ENCODE measurements around the gene AGPAT3. TPM values are rescaled to one million over a fixed set of nuclear protein-coding genes. Genes with fewer than 3 reads are reported as not detected.

The AGPAT3 gene
- total RNA-seq, 5 donors from 2014 or later (not counting 1 experiment from before 2014, with no cell fraction given): 48.4 to 77.2 (median 65.1) TPM

DNA sequence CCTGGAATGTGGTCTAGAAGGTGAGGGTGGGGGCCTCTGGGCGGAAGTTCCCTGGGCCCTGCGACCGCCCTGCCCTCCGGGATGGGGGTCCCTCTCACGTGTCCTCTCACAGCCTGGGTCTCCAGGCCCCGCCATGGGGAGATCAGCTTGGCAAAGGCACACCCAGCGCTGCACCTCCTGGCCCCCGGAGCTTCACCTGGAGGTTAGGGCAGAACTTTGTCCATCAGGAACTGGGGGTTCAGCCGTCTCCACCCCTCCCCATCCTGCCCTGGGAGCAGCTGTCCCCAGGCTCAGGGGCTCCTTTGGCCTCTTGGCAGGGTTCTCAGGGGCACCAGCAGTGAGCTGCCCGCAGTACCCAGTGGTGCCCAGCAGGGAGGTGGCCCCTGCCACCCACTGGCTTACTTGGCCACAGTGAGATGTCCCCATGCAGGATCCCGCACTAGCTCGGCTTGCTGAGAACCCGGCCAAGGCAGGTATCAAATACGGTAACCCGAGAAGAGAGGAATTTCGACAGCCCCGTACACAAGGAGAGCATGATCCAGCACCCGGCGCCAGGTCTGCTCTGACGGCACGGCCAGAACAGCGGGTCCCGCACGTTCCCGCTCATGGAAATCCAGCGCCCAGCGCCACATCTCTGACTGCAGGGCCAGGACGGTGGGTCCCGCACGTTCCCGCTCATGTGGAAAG lies 38.9 kb upstream of the AGPAT3 start:
- 80% methylated on average over 31 of the region's 31 CpGs for WGBS (ENCODE audit: insufficient coverage)

DNA sequence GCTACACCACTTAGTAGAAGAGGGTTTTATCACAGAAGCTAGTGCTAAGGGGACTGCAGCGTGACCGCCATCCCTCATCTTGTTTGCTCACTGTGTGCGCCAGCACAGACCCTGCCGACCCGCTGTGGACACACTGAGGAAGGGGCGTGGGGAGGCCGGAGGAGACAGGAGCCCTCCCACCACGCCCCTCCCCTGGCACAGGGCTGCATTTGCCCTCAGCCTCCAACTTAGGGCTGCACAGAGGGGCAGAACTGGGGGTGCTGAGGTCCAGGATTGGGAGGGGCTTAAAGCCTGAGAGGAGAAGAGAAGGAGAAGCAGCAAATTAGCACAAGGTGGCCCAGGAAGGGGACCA lies 38.4 kb upstream of the AGPAT3 start:
- H3K4me3 Mint-ChIP-seq: no peak overlapping the region
- peaks cover 4 to 18% of the 10 kb centered on the region in 2 donors for H3K27me3 Mint-ChIP-seq
- H3K4me1 Mint-ChIP-seq: no peaks in the 10 kb centered on the region
- ATAC-seq (replicated peaks in 1 of 4): no peak
- Histone ChIP-seq H3K27me3 (replicated peaks in 1 of 2; ENCODE audit: control insufficient read depth in 2 of 2, extremely low read depth in 1 of 2, insufficient read depth in 2 of 2, low read length in 1 of 2) (peaks cover 0 to 37% of the 10 kb centered on the region in 2 experiments), H3K4me3 (ENCODE audit: control insufficient read depth in 1 of 2, extremely low read depth in 1 of 2, low read length in 1 of 2) (no peak overlapping the region), H3K9me3 (no peaks in the 10 kb centered on the region), H3K4me1 (ENCODE audit: control insufficient read depth in 1 of 2, extremely low read depth in 1 of 2, insufficient read depth in 2 of 2, low read length in 2 of 2) (no peaks in the 10 kb centered on the region), H3K36me3 (ENCODE audit: control insufficient read depth in 2 of 2, extremely low read depth in 1 of 2, insufficient read depth in 1 of 2, low read length in 1 of 2) (no peaks in the 10 kb centered on the region), H3K27ac (ENCODE audit: low read length) (no peak overlapping the region)
- CTCF ChIA-PET: no interaction called here
- POLR2A ChIA-PET: no interaction called here
- H3K27ac Mint-ChIP-seq: no peak overlapping the region
- WGBS (ENCODE audit: insufficient coverage): 100% methylated on average over 1 of the region's 8 CpGs
- no peaks in the 10 kb centered on the region for H3K36me3 Mint-ChIP-seq
- DNase-seq: no peak
- H3K9me3 Mint-ChIP-seq: no peaks in the 10 kb centered on the region

More for the DNA sequence above, 38.9 kb upstream of the AGPAT3 start:
- H3K27ac Mint-ChIP-seq: no peak overlapping the region
- no peaks in the 10 kb centered on the region for H3K9me3 ChIP-seq
- H3K4me1 Mint-ChIP-seq: no peaks in the 10 kb centered on the region
- no peaks in the 10 kb centered on the region for H3K4me1 ChIP-seq (ENCODE audit: control insufficient read depth in 1 of 2, extremely low read depth in 1 of 2, insufficient read depth in 2 of 2, low read length in 2 of 2)
- ATAC-seq (replicated peaks in 1 of 4) (no peak), DNase-seq (no peak)
- ChIA-PET CTCF (no interaction called here), POLR2A (no interaction called here)
- no peaks in the 10 kb centered on the region for H3K9me3 Mint-ChIP-seq
- H3K4me3 ChIP-seq (ENCODE audit: control insufficient read depth in 1 of 2, extremely low read depth in 1 of 2, low read length in 1 of 2): no peak overlapping the region
- no peaks in the 10 kb centered on the region for H3K36me3 ChIP-seq (ENCODE audit: control insufficient read depth in 2 of 2, extremely low read depth in 1 of 2, insufficient read depth in 1 of 2, low read length in 1 of 2)
- H3K4me3 Mint-ChIP-seq: no peak overlapping the region
- H3K36me3 Mint-ChIP-seq: no peaks in the 10 kb centered on the region
- no peak overlapping the region for H3K27ac ChIP-seq (ENCODE audit: low read length)
- H3K27me3 Mint-ChIP-seq: peaks cover 4 to 18% of the 10 kb centered on the region in 2 donors
- H3K27me3 ChIP-seq (replicated peaks in 1 of 2; ENCODE audit: control insufficient read depth in 2 of 2, extremely low read depth in 1 of 2, insufficient read depth in 2 of 2, low read length in 1 of 2): peaks cover 0 to 33% of the 10 kb centered on the region in 2 experiments

DNA sequence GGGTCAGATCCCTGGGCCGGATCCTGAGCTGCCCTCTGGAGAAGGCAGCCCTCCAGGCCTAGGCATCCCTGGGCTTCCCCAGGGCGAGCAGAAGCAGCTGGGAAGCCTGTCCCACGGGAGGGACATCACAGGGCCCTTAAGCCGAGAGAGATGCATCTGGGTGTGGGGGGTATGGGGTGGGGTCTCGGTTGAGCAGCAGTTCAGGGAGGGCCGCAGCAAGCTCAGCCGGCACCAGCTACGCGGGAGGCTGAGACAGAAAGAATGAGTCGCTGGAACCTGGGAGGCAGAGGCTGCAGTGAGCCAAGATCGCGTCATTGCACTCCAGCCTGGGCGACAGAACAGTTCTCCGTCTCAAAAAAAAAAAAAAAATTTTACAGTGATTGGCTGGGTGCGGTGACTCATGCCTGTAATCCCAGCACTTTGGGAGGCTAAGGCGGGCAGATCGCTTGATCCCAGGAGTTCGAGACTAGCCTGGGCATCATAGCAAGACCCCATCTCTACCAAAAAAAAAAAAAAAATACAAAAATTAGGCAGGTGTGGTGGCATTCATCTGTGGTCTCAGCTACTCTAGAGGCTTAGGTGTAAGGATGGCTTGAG lies 37.9 kb upstream of the AGPAT3 start:
- POLR2A ChIA-PET: no interaction called here
- Mint-ChIP-seq H3K27ac (no peak overlapping the region), H3K9me3 (no peaks in the 10 kb centered on the region), H3K4me3 (no peak overlapping the region), H3K4me1 (no peaks in the 10 kb centered on the region), H3K36me3 (no peaks in the 10 kb centered on the region), H3K27me3 (peaks cover 4 to 18% of the 10 kb centered on the region in 2 donors)
- Histone ChIP-seq H3K4me3 (ENCODE audit: control insufficient read depth in 1 of 2, extremely low read depth in 1 of 2, low read length in 1 of 2) (no peak overlapping the region), H3K27me3 (replicated peaks in 1 of 2; ENCODE audit: control insufficient read depth in 2 of 2, extremely low read depth in 1 of 2, insufficient read depth in 2 of 2, low read length in 1 of 2) (peaks cover 0 to 38% of the 10 kb centered on the region in 2 experiments), H3K27ac (ENCODE audit: low read length) (no peak overlapping the region), H3K36me3 (ENCODE audit: control insufficient read depth in 2 of 2, extremely low read depth in 1 of 2, insufficient read depth in 1 of 2, low read length in 1 of 2) (no peaks in the 10 kb centered on the region), H3K4me1 (ENCODE audit: control insufficient read depth in 1 of 2, extremely low read depth in 1 of 2, insufficient read depth in 2 of 2, low read length in 2 of 2) (no peaks in the 10 kb centered on the region), H3K9me3 (no peaks in the 10 kb centered on the region)
- DNase-seq (no peak), ATAC-seq (replicated peaks in 1 of 4) (no peak)
- CTCF ChIA-PET: no interaction called here
- WGBS (ENCODE audit: insufficient coverage): 85% methylated on average over 15 of the region's 18 CpGs

DNA sequence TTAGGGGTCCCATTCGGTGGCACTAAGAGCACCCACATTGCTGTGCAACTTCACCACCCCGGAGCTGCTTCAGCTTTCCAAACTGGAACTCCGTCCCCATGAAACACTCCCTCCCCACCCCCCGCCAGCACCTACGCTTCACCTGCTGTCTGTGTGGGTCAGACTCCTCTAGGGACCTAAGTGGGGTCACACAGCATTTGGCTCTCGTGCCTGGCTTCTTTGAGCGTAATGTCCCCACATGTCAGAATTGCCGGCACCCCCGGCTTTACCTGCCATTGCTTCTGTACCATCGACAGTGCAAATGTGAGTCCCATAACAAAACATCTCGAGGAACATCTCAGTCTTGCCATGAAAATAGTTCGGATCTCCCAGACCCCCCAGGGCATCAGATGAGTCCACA lies 35.9 kb upstream of the AGPAT3 start:
- no peak overlapping the region for H3K4me3 ChIP-seq (ENCODE audit: control insufficient read depth in 1 of 2, extremely low read depth in 1 of 2, low read length in 1 of 2)
- Mint-ChIP-seq H3K4me3 (no peak overlapping the region), H3K36me3 (no peaks in the 10 kb centered on the region), H3K27ac (no peak overlapping the region), H3K9me3 (no peaks in the 10 kb centered on the region), H3K27me3 (peaks cover 13 to 36% of the 10 kb centered on the region in 2 donors), H3K4me1 (no peaks in the 10 kb centered on the region)
- H3K36me3 ChIP-seq (ENCODE audit: control insufficient read depth in 2 of 2, extremely low read depth in 1 of 2, insufficient read depth in 1 of 2, low read length in 1 of 2): no peaks in the 10 kb centered on the region
- no peak for DNase-seq
- ChIA-PET POLR2A (no interaction called here), CTCF (no interaction called here)
- WGBS (ENCODE audit: insufficient coverage): 79% methylated on average over 12 of the region's 12 CpGs
- peaks cover 0 to 53% of the 10 kb centered on the region in 2 experiments for H3K27me3 ChIP-seq (replicated peaks in 1 of 2; ENCODE audit: control insufficient read depth in 2 of 2, extremely low read depth in 1 of 2, insufficient read depth in 2 of 2, low read length in 1 of 2)
- H3K9me3 ChIP-seq: no peaks in the 10 kb centered on the region
- no peaks in the 10 kb centered on the region for H3K4me1 ChIP-seq (ENCODE audit: control insufficient read depth in 1 of 2, extremely low read depth in 1 of 2, insufficient read depth in 2 of 2, low read length in 2 of 2)
- no peak overlapping the region for H3K27ac ChIP-seq (ENCODE audit: low read length)
- no peak for ATAC-seq (replicated peaks in 1 of 4)

DNA sequence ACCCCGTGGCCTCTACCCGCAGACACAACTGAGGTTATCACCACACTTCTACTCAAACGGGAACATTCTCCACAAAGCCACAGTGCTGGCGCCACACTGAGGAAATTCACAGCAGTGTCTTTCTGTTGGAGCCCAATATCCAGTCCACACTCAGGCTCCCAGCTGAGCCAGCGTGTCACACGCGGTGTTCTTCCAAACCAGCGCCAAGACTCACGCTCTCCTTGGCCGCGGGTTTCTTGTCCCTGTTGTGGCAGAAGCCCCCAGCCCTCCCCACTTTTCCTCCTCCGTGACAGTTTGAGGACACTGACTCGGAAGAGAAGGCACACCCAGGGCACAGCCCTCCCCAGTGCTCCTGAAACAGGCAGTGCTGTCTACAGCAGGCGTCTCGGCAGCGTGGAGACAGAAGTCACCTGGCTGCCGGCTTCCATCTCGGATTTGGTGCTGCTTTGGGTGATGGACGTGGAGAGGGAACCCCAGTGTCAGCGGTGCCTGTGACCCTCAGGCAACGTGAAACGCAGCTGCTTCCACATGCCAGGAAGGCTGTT lies 35.4 kb upstream of the AGPAT3 start:
- CTCF ChIA-PET: no interaction called here
- Mint-ChIP-seq H3K27ac (no peak overlapping the region), H3K4me3 (no peak overlapping the region), H3K4me1 (peaks cover 0 to 1% (median under 1%) of the 10 kb centered on the region in 3 donors), H3K9me3 (no peaks in the 10 kb centered on the region), H3K36me3 (no peaks in the 10 kb centered on the region), H3K27me3 (peaks cover 13 to 38% of the 10 kb centered on the region in 2 donors)
- Histone ChIP-seq H3K27ac (ENCODE audit: low read length) (no peak overlapping the region), H3K9me3 (no peaks in the 10 kb centered on the region), H3K36me3 (ENCODE audit: control insufficient read depth in 2 of 2, extremely low read depth in 1 of 2, insufficient read depth in 1 of 2, low read length in 1 of 2) (no peaks in the 10 kb centered on the region), H3K4me3 (ENCODE audit: control insufficient read depth in 1 of 2, extremely low read depth in 1 of 2, low read length in 1 of 2) (no peak overlapping the region), H3K27me3 (replicated peaks in 1 of 2; ENCODE audit: control insufficient read depth in 2 of 2, extremely low read depth in 1 of 2, insufficient read depth in 2 of 2, low read length in 1 of 2) (peaks cover 0 to 58% of the 10 kb centered on the region in 2 experiments), H3K4me1 (ENCODE audit: control insufficient read depth in 1 of 2, extremely low read depth in 1 of 2, insufficient read depth in 2 of 2, low read length in 2 of 2) (peaks cover 0 to 2% of the 10 kb centered on the region in 2 experiments)
- DNase-seq (no peak), ATAC-seq (replicated peaks in 1 of 4) (no peak)
- whole genome bisulfite sequencing (ENCODE audit: insufficient coverage): 76% methylated on average over 20 of the region's 22 CpGs
- POLR2A ChIA-PET: no interaction called here

DNA sequence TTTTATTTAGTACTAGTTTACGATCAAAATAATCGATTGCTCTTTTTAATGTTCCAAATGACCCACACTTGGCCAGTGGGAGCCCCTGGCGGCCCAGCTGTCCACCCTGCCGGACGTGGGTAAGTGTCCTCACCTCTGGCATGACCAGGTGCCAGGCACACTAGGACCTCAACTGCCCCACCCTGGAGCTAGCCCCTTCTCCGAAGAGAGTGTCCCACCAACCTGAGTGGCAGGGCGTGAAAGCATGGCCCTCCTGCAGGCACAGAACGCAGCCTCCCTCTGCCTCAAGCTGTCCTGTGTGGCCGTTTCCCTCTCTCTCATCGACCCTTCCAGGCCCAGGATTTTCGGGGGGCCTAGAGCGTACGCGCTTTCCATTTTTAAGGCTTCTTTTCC lies 32.9 kb upstream of the AGPAT3 start:
- POLR2A ChIA-PET: no interaction called here
- no peak overlapping the region for H3K27ac Mint-ChIP-seq
- peaks cover 27 to 58% of the 10 kb centered on the region in 2 donors for H3K27me3 Mint-ChIP-seq
- H3K27ac ChIP-seq (ENCODE audit: low read length): no peak overlapping the region
- peaks cover 0 to 59% of the 10 kb centered on the region in 2 experiments for H3K27me3 ChIP-seq (replicated peaks in 1 of 2; ENCODE audit: control insufficient read depth in 2 of 2, extremely low read depth in 1 of 2, insufficient read depth in 2 of 2, low read length in 1 of 2)
- H3K4me1 Mint-ChIP-seq: peaks cover 0 to 7% (median 2%) of the 10 kb centered on the region in 3 donors
- DNase-seq (no peak), ATAC-seq (replicated peaks in 1 of 4) (no peak)
- H3K36me3 Mint-ChIP-seq: no peaks in the 10 kb centered on the region
- H3K9me3 ChIP-seq: no peaks in the 10 kb centered on the region
- no peak overlapping the region for H3K4me3 ChIP-seq (ENCODE audit: control insufficient read depth in 1 of 2, extremely low read depth in 1 of 2, low read length in 1 of 2)
- no peaks in the 10 kb centered on the region for H3K9me3 Mint-ChIP-seq
- CTCF ChIA-PET: interaction anchor here in 1 of 2 donors (0.7 kb wide), 1 partner anchor 117 kb away, joined by 3 read pairs; no protein-coding TSS in a partner anchor
- WGBS (ENCODE audit: insufficient coverage): 85% methylated on average over 12 of the region's 14 CpGs
- peaks cover 0 to 8% of the 10 kb centered on the region in 2 experiments for H3K4me1 ChIP-seq (ENCODE audit: control insufficient read depth in 1 of 2, extremely low read depth in 1 of 2, insufficient read depth in 2 of 2, low read length in 2 of 2)
- H3K36me3 ChIP-seq (ENCODE audit: control insufficient read depth in 2 of 2, extremely low read depth in 1 of 2, insufficient read depth in 1 of 2, low read length in 1 of 2): no peaks in the 10 kb centered on the region
- no peak overlapping the region for H3K4me3 Mint-ChIP-seq

Data from T-cell (primary cell).